Mucosa of descending colon (tissue), 3 donors: Measurements from ENCODE around the gene RFX2. TPM values are rescaled to one million over a fixed set of nuclear protein-coding genes. Genes with fewer than 3 reads are reported as not detected.
"Not testable (repeated sequence)": the region's sequence is repeated elsewhere in the genome, so short reads cannot be mapped to it uniquely, and the experiment has no call there.

Source experiments
- ATAC-seq: fragments of 200-7000 bp; cut with Tn5 transposase; one replicate; pipeline ENCODE4 v1.9.1; 2020; ENCODE audit warnings: mild to moderate bottlenecking, moderate library complexity
- DNase-seq, 3 donors: peaks; one replicate each; pipeline ENCODE4 v3.0.0-alpha.2; 2020
- H3K36me3 ChIP-seq: fragments of 200-600 bp; one replicate; pipeline ENCODE4 v1.8.0; 2021; ENCODE audit warnings: low read depth, mild to moderate bottlenecking
- H3K4me1 ChIP-seq: fragments of 200-600 bp; one replicate; pipeline ENCODE4 v1.8.0; 2021; ENCODE audit warnings: low read depth, mild to moderate bottlenecking
- H3K4me3 ChIP-seq: fragments of 200-600 bp; one replicate; pipeline ENCODE4 v1.8.0; 2021; ENCODE audit warnings: mild to moderate bottlenecking
- H3K9me3 ChIP-seq: fragments of 200-600 bp; one replicate; pipeline ENCODE4 v1.8.0; 2021; ENCODE audit warnings: mild to moderate bottlenecking
- intact Hi-C, 2 donors: fragments of 100-400 bp; cut with DNase I in 1 of 2; cut with micrococcal nuclease in 1 of 2; formaldehyde crosslinking; loops; one replicate each; pipeline versions ENCODE4 v1.11.0 to v1.11.1; 2022; cut with DNase I, micrococcal nuclease
- total RNA-seq, 3 donors: library from RNA; stranded (reverse); fragmentation: NEBNext Ultra II Directional in 2 of 3; extraction: Animal tissue kit (Norgen Biotek cat#: 25700) in 2 of 3; gene quantifications; one replicate each; pipeline versions ENCODE4 v1.2.1 to v1.2.4, GENCODE V29; 2021 to 2023
- TF ChIP-seq, protein P1 (sequence below): fragments of 200-600 bp; IDR thresholded peaks from one replicate; pipeline ENCODE4 v1.8.0; 2022; ENCODE audit warnings: antibody characterized with exemption, mild to moderate bottlenecking
- donor health status: DM: no; HTN: no; CAD: no; lungs with moderate emphysema.
- donor health status: DM: no; HTN: no; CAD: no.
- donor health status: DM: no; HTN: yes; CAD: no.

Gene RFX2
- total RNA-seq, 3 donors from 2014 or later, result 5.6 to 14.6 (median 7.2) TPM

DNA sequence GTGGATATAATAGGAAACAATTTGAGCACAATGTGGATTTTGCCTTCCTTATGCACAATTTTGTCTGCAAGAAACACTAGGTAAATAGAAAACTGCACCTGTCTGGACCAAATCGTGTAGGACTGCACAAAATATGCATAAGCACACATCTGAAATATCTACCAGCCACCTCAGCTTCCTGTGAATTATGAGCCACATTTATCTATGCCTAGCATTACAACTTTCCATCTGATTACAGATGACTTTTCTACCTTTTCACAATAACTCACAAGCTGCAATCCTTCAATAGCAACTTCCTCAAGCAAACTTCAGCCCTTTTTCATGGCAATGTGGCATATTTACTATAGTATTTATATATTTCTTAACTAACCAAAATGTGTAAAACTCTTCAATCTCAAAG is 5.7 kb upstream of the RFX2 start:
- Histone ChIP-seq H3K4me1 (no peaks in the 10 kb centered on the region), H3K36me3 (no peaks in the 10 kb centered on the region), H3K9me3 (no peaks in the 10 kb centered on the region), H3K4me3 (no peak overlapping the region)
- TF ChIP-seq, protein P1, sequence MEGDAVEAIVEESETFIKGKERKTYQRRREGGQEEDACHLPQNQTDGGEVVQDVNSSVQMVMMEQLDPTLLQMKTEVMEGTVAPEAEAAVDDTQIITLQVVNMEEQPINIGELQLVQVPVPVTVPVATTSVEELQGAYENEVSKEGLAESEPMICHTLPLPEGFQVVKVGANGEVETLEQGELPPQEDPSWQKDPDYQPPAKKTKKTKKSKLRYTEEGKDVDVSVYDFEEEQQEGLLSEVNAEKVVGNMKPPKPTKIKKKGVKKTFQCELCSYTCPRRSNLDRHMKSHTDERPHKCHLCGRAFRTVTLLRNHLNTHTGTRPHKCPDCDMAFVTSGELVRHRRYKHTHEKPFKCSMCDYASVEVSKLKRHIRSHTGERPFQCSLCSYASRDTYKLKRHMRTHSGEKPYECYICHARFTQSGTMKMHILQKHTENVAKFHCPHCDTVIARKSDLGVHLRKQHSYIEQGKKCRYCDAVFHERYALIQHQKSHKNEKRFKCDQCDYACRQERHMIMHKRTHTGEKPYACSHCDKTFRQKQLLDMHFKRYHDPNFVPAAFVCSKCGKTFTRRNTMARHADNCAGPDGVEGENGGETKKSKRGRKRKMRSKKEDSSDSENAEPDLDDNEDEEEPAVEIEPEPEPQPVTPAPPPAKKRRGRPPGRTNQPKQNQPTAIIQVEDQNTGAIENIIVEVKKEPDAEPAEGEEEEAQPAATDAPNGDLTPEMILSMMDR, result no peak
- intact Hi-C loops, result no loop called here
- no peak for DNase-seq
- no peak for ATAC-seq

DNA sequence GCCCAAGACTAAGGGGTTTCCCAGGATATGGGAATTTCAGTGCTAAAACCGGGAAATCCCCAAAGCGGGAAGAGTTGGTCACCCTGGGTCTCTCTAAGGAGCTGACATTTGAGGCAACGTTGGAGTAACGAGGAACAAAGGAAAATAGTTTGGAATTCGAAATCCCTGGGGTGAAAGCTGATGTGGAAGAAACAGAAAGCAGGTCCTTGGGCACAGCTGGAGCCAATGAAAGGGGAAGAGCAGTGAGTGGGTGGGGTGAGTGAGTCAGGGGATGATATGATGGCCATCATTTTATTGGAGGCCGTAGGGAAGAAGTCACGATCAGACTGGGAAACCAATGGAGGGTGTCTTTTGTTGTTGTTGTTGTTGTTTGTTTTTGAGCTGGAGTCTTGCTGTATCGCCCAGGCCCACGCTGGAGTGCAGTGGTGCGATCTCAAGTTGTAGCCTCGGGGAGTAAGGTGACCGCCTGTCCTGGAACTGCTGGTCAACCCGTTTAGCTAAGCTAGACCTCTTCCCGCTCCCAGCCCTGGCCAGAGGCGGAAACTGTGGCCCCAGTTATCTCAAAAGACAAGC is 3.4 kb upstream of the RFX2 start:
- Histone ChIP-seq H3K36me3 (peaks cover 5% of the 10 kb centered on the region), H3K4me3 (no peak overlapping the region), H3K9me3 (no peaks in the 10 kb centered on the region), H3K4me1 (peaks cover 12% of the 10 kb centered on the region)
- intact Hi-C loops, result no loop called here
- DNase-seq, result no peak
- TF ChIP-seq, protein P1, result no peak
- no peak for ATAC-seq

DNA sequence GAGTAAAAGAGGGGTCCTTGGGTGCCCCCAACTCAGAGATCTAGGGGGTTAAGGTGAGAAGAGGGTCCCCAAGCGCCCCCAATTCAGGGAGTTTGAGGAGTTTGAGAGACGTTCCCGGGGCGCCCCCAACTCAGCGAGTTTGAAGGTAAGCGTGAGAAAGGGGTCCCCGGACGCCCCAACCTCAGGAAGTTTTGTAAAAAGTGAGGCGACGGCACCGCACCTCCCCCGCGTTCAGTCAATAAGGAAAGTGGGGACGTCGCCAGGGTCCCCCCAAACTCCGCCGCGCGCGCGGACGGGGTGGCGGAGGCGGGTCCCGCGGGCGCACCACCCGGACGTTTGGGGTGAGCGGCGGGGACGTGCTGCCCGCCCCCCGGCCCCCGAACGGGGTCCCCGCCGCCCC is 353 bp downstream of the RFX2 start:
- peak in 1 of 3 donors; percentile 41 for DNase-seq

DNA sequence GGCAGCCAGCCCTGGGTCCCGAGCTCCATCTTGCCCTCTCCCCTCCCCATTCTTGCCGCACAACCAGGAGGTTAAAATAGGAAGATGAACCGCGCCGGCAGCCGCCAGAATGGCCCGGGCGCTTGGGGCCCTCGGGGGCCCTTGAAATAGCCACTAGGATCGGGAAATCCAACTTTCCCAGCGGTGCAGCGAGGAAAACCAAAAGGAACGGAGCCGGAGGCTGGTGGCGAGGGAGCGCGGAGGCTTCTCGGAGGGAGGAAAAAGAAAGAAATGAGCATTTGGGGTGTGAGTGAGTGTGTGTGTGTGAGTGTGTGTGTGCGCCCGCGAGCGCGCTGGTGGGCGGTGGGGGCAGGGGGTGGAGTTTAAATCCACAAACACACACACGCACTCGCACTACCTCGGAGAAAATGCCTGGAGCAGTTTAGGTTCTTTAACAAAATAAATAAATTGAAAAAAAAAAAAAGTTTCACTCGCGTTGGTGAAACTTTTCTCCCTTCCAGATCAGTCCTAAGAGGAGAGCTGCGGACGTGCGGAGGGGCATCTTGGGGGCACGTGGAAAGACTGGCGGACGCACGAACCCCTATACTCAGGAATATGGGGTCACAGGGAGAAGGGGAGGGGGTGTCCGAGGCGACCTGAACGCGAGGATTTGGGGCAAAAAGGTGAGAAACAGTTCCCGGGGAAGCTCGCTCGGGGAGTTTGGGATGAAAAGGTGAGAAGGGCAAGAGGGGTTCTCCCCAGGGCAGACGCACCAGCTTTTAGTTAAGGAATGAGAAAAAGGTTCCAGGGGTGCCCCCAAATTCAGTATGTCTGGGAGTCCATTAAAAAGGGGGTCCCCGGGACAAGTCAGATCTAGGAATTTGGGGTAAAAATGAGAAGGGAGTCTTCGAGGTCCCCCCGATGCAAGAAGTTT is 1.3 kb downstream of the RFX2 start:
- intact Hi-C loops, result no loop called here
- H3K4me1 ChIP-seq, result peaks cover 15% of the 10 kb centered on the region

More for the DNA sequence above, 353 bp downstream of the RFX2 start:
- Histone ChIP-seq H3K36me3 (peaks cover 5% of the 10 kb centered on the region), H3K9me3 (no peaks in the 10 kb centered on the region), H3K4me1 (peaks cover 15% of the 10 kb centered on the region), H3K4me3 (peak overlapping the region; percentile 32)
- intact Hi-C loops, result no loop called here
- TF ChIP-seq, protein P1, result no peak
- ATAC-seq, result no peak

DNA sequence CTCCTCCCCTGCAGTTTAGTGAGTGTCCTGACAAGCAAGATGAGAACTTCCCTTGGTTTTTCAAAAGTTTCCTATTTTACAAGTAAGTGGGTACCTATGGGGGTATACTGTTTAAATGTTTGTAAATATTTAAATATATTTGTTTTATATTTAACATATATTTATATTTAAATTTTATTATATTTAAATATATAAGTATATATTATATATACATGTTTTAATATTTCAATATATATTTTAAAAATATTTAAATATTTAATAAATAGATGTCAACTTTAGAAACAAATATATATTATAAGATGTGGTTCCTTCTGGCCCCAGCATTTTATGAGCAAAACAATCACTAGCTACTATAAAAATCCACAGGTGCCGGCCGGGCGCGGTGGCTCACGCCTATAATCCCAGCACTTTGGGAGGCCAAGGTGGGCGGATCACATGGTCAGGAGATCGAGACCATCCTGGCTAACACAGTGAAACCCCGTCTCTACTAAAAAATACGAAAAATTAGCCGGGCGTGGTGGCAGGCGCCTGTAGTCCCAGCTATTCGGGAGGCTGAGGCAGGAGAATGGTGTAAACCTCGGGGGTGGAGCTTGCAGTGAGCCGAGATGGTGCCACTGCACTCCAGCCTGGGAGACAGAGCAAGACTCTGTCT is 3.5 kb downstream of the RFX2 start:
- not testable (repeated sequence) for ATAC-seq, H3K36me3 ChIP-seq
- peaks cover 15% of the 10 kb centered on the region for H3K4me1 ChIP-seq

More for the DNA sequence above, 1.3 kb downstream of the RFX2 start:
- ATAC-seq (peak; percentile 6), DNase-seq (peak; percentile 67 to 76 (median 70))
- Histone ChIP-seq H3K4me3 (no peak overlapping the region), H3K9me3 (no peaks in the 10 kb centered on the region), H3K36me3 (peaks cover 5% of the 10 kb centered on the region)
- TF ChIP-seq, protein P1, result no peak

DNA sequence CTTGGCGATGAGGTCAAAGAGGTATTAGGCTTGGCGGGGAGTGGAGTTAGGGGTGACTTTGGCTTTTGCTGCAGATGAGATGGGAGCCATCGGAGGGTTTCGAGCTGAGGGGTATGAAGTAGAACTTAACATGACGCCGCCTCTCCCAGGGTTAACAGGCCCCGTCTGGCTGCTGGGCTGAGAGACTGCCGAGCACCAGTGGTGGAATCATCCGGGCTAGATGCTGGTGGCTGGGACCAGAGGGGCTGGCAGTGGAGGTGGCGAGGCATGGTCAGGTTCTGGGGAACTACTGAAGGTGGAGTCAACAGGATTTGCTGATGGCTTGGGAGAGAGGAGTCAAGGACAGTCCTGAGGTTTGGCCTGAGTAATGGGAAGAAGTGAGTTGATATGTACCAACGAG is 4.9 kb downstream of the RFX2 start:
- intact Hi-C loops, result no loop called here

More for the DNA sequence above, 3.5 kb downstream of the RFX2 start:
- intact Hi-C loops, H3K9me3 ChIP-seq, H3K4me3 ChIP-seq: not testable (repeated sequence)
- DNase-seq, result peak in 2 of 3 donors; percentile 41 to 58

More for the DNA sequence above, 4.9 kb downstream of the RFX2 start:
- no peak for ATAC-seq
- Histone ChIP-seq H3K4me3 (no peak overlapping the region), H3K4me1 (peaks cover 15% of the 10 kb centered on the region), H3K9me3 (no peaks in the 10 kb centered on the region), H3K36me3 (peaks cover 2% of the 10 kb centered on the region)
- TF ChIP-seq, protein P1, result no peak
- DNase-seq, result no peak
